HepG2 (cell line): ENCODE results near the gene NRSN2. TPM values are rescaled to one million over a fixed set of nuclear protein-coding genes. Genes with fewer than 3 reads are reported as not detected.
A peak's percentile ranks its signal among the peaks of the same experiment; 100 is the strongest.

ENCODE experiments used
- ATF7-NPFF ChIP-seq: sonication (generic); formaldehyde crosslinking; IDR thresholded peaks from 2 replicates; pipeline ENCODE4 v1.8.1; 2023; ENCODE audit warnings: mild to moderate bottlenecking, low read depth, missing genetic modification reagents, moderate library complexity
- HCFC1 ChIP-seq: fragments of 150-350 bp; IDR thresholded peaks from 2 replicates; pipeline ENCODE4 v1.6.1; 2014; ENCODE audit warnings: low read depth, low read length
- JUNB ChIP-seq: sonication (generic); formaldehyde crosslinking; IDR thresholded peaks from 2 replicates; pipeline ENCODE4 v1.8.0; 2022; ENCODE audit warnings: missing genetic modification reagents, mild to moderate bottlenecking, borderline replicate concordance
- KLF12 ChIP-seq: sonication (generic); formaldehyde crosslinking; IDR thresholded peaks from 2 replicates; pipeline ENCODE4 v1.4.0; 2020; ENCODE audit warnings: missing genetic modification reagents, borderline replicate concordance
- MLX ChIP-seq: IDR thresholded peaks from 2 replicates; pipeline ENCODE4 v1.6.1; 2016
- MZF1 ChIP-seq: sonication (generic); formaldehyde crosslinking; IDR thresholded peaks from 2 replicates; pipeline ENCODE4 v1.8.1; 2023; ENCODE audit warnings: mild to moderate bottlenecking, missing genetic modification reagents, borderline replicate concordance
- NR2F1 ChIP-seq, 2 experiments: fragments of 450-650 bp in 1 of 2; formaldehyde crosslinking in 1 of 2; IDR thresholded peaks; 2 replicates each; pipeline versions ENCODE4 v1.5.0 to v1.6.1; 2016 to 2020; ENCODE audit warnings: mild to moderate bottlenecking in 1 of 2, missing compliant biosample characterization in 1 of 2, missing genetic modification reagents in 1 of 2, moderate library complexity in 1 of 2
- PCBP1 ChIP-seq: fragments of 200-400 bp; formaldehyde crosslinking; IDR thresholded peaks from 2 replicates; pipeline ENCODE4 v1.6.1; 2017; ENCODE audit warnings: mild to moderate bottlenecking, low read depth, low read length, borderline replicate concordance
- RERE ChIP-seq: IDR thresholded peaks from 2 replicates; pipeline ENCODE4 v1.6.1; 2016; ENCODE audit warnings: low read depth, missing genetic modification reagents, missing compliant biosample characterization
- TSC22D2 ChIP-seq: sonication (generic); formaldehyde crosslinking; IDR thresholded peaks from 2 replicates; pipeline ENCODE4 v1.5.1; 2020; ENCODE audit warnings: missing genetic modification reagents, mild to moderate bottlenecking, borderline replicate concordance
- YEATS4 ChIP-seq: sonication (generic); formaldehyde crosslinking; IDR thresholded peaks from 2 replicates; pipeline ENCODE4 v1.4.0; 2020; ENCODE audit warnings: missing genetic modification reagents, borderline replicate concordance
- ZNF136 ChIP-seq: sonication (generic); formaldehyde crosslinking; IDR thresholded peaks from 2 replicates; pipeline ENCODE4 v1.8.1; 2022; ENCODE audit warnings: low read depth, mild to moderate bottlenecking, moderate library complexity, missing genetic modification reagents
- ZNF253 ChIP-seq: sonication (generic); formaldehyde crosslinking; IDR thresholded peaks from 2 replicates; pipeline ENCODE4 v1.8.0; 2022; ENCODE audit warnings: mild to moderate bottlenecking, missing genetic modification reagents, borderline replicate concordance
- ZNF337 ChIP-seq: sonication (generic); formaldehyde crosslinking; IDR thresholded peaks from 2 replicates; pipeline ENCODE4 v1.5.1; 2020; ENCODE audit warnings: missing genetic modification reagents, low read depth, mild to moderate bottlenecking, borderline replicate concordance
- ZNF576 ChIP-seq: sonication (generic); formaldehyde crosslinking; IDR thresholded peaks from 2 replicates; pipeline ENCODE4 v1.4.0; 2020; ENCODE audit warnings: mild to moderate bottlenecking, missing genetic modification reagents
- ZNF614 ChIP-seq: IDR thresholded peaks from 2 replicates; pipeline ENCODE4 v1.6.1; 2018; ENCODE audit warnings: missing biosample characterization, missing genetic modification reagents, inconsistent platforms, borderline replicate concordance
- ZNF709 ChIP-seq: sonication (generic); formaldehyde crosslinking; IDR thresholded peaks from 2 replicates; pipeline ENCODE4 v1.5.0; 2020; ENCODE audit warnings: mild to moderate bottlenecking, missing genetic modification reagents
- ZSCAN30 ChIP-seq: sonication (generic); formaldehyde crosslinking; IDR thresholded peaks from 2 replicates; pipeline ENCODE4 v1.5.0; 2020; ENCODE audit warnings: mild to moderate bottlenecking, missing genetic modification reagents
- polyA plus RNA-seq, 8 experiments: library from polyadenylated mRNA; depleted of rRNA in 3 of 8; stranded (reverse) in 7 of 8; unstranded in 1 of 8; fragments of >200 nt; fragmentation: Illumina TruSeq in 4 of 8; extraction: Trizol in 4 of 8; gene quantifications; 2 replicates each; pipeline versions ENCODE4 v1.2.1 to v1.2.3, GENCODE V29; 2011 to 2016; ENCODE audit warnings: low read depth in 4 of 8, missing spikeins in 1 of 8, mixed read lengths in 1 of 8; ENCODE audit not compliant: insufficient read depth in 1 of 8
- total RNA-seq, 5 experiments: library from RNA; depleted of rRNA; stranded (reverse); fragments of >200 nt; fragmentation: Illumina TruSeq; extraction: Trizol; gene quantifications; 2 replicates each; pipeline ENCODE4 v1.2.3, GENCODE V29; 2016; ENCODE audit warnings: low read depth in 1 of 5

Gene NRSN2
- total and polyA plus RNA-seq, 2 of the 13 experiments (the other 11 are each of a cell fraction or from before 2014, with no cell fraction given): 32.3 to 49.4 TPM

- TF ChIP-seq RERE (CRISPR knock-in tag) (peak; percentile 48; the same call in 1 of the 2 replicates), TSC22D2 (CRISPR knock-in tag) (no peak), ATF7-NPFF (CRISPR knock-in tag) (no peak), MLX (CRISPR knock-in tag) (no peak), NR2F1 (CRISPR knock-in tag; IDR thresholded peaks at IDR 0.05) (no peak; a peak in 1 of 4 replicates), KLF12 (CRISPR knock-in tag) (peak; percentile 74; the same call in 1 of the 2 replicates), ZNF709 (CRISPR knock-in tag) (peak; percentile 77), ZNF253 (CRISPR knock-in tag) (no peak), PCBP1 (0 out of 2 replicates have a peak, but pooled peaks have one; percentile 38), ZSCAN30 (CRISPR knock-in tag) (no peak), ZNF614 (CRISPR knock-in tag) (no peak), YEATS4 (CRISPR knock-in tag) (peak; percentile 91), MZF1 (CRISPR knock-in tag) (no peak), JUNB (no peak), ZNF576 (CRISPR knock-in tag) (no peak), ZNF136 (CRISPR knock-in tag) (no peak), HCFC1 (peak; percentile 18; the same call in 1 of the 2 replicates), ZNF337 (CRISPR knock-in tag) (no peak)
These were observed 21.6 kb upstream of the NRSN2 start, which contains the start of gene SOX12 (continued) for GRCh38 chr20:325045-325888.
